K562 (cell line): ENCODE measurements around the gene SIRT5. TPM values are rescaled to one million over a fixed set of nuclear protein-coding genes. Genes with fewer than 3 reads are reported as not detected.

Experiments
- CCNT2 ChIP-seq: IDR thresholded peaks from 2 replicates; pipeline ENCODE4 v1.6.1; 2011; ENCODE audit warnings: borderline replicate concordance, low read depth, mild to moderate bottlenecking, moderate library complexity, mixed read lengths, low read length; ENCODE audit not compliant: insufficient read length; ENCODE audit errors: extremely low read depth
- JUND ChIP-seq, 2 experiments: IDR thresholded peaks; 2 replicates in 1 of 2; 3 replicates in 1 of 2; pipeline ENCODE4 v1.6.1; 2011; ENCODE audit warnings: borderline replicate concordance in 2 of 2, low read depth in 2 of 2, low read length in 2 of 2, improper control_type of control experiment in 1 of 2, missing biosample characterization in 1 of 2, missing genetic modification characterization in 1 of 2, missing genetic modification reagents in 1 of 2
- NKRF ChIP-seq: fragments of 450-650 bp; IDR thresholded peaks from 2 replicates; pipeline ENCODE4 v1.6.1; 2016; ENCODE audit warnings: borderline replicate concordance
- ZBTB2 ChIP-seq: fragments of 450-650 bp; IDR thresholded peaks from 2 replicates; pipeline ENCODE4 v1.6.1; 2016; ENCODE audit warnings: antibody characterized with exemption
- polyA plus RNA-seq, 8 experiments: library from polyadenylated mRNA; depleted of rRNA in 4 of 8; stranded (reverse) in 5 of 8; unstranded in 3 of 8; fragments of >200 nt; fragmentation: Nextera tagmentation in 2 of 8; fragmentation: Illumina TruSeq in 1 of 8; extraction: Ambion mirVana in 2 of 8; extraction: Trizol in 1 of 8; gene quantifications; 2 replicates each; pipeline versions ENCODE4 v1.2.1 to v1.2.3, GENCODE V29; 2011 to 2014; ENCODE audit warnings: inconsistent platforms in 1 of 8, missing spikeins in 1 of 8
- total RNA-seq, 7 experiments: library from RNA; depleted of rRNA in 6 of 7; stranded (reverse); fragments of >200 nt in 6 of 7; fragmentation: Illumina TruSeq in 2 of 7; extraction: Trizol in 2 of 7; gene quantifications; 2 replicates each; pipeline versions ENCODE4 v1.2.1 to v1.2.3, GENCODE V29; 2011 to 2021; ENCODE audit warnings: low replicate concordance in 1 of 7
- TF ChIP-seq, protein P1 (sequence below): fragments of 200-800 bp; sonication (Bioruptor generic); IDR thresholded peaks from 2 replicates; pipeline ENCODE4 v1.6.1; 2017; ENCODE audit warnings: missing genetic modification characterization, missing compliant biosample characterization
- TF ChIP-seq, protein P2 (sequence below): IDR thresholded peaks from 3 replicates; pipeline ENCODE4 v1.6.1; 2011; ENCODE audit warnings: borderline replicate concordance, mild to moderate bottlenecking, moderate library complexity; ENCODE audit not compliant: insufficient read length; ENCODE audit errors: extremely low read depth

SIRT5 gene
- total and polyA plus RNA-seq, 9 of the 15 experiments (the other 6 are each of a cell fraction or from before 2014, with no cell fraction given): 2.1 to 15.7 (median 11.4) TPM

GRCh38 chr6:13574149-13574570, 241 bp upstream of the SIRT5 start (continued):
- TF ChIP-seq, protein P1, sequence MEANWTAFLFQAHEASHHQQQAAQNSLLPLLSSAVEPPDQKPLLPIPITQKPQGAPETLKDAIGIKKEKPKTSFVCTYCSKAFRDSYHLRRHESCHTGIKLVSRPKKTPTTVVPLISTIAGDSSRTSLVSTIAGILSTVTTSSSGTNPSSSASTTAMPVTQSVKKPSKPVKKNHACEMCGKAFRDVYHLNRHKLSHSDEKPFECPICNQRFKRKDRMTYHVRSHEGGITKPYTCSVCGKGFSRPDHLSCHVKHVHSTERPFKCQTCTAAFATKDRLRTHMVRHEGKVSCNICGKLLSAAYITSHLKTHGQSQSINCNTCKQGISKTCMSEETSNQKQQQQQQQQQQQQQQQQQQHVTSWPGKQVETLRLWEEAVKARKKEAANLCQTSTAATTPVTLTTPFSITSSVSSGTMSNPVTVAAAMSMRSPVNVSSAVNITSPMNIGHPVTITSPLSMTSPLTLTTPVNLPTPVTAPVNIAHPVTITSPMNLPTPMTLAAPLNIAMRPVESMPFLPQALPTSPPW (CRISPR knock-in tag): peak; percentile 77
- TF ChIP-seq JUND (IDR thresholded peaks at IDR 0.05; ENCODE audit: borderline replicate concordance, low read depth, low read length): peak; percentile 28; the same call in 1 of the 2 replicates
- no peak; the same call in 2 of the 3 replicates for TF ChIP-seq JUND (tag; IDR thresholded peaks at IDR 0.05; ENCODE audit: borderline replicate concordance, low read depth, low read length)
- TF ChIP-seq, protein P2, sequence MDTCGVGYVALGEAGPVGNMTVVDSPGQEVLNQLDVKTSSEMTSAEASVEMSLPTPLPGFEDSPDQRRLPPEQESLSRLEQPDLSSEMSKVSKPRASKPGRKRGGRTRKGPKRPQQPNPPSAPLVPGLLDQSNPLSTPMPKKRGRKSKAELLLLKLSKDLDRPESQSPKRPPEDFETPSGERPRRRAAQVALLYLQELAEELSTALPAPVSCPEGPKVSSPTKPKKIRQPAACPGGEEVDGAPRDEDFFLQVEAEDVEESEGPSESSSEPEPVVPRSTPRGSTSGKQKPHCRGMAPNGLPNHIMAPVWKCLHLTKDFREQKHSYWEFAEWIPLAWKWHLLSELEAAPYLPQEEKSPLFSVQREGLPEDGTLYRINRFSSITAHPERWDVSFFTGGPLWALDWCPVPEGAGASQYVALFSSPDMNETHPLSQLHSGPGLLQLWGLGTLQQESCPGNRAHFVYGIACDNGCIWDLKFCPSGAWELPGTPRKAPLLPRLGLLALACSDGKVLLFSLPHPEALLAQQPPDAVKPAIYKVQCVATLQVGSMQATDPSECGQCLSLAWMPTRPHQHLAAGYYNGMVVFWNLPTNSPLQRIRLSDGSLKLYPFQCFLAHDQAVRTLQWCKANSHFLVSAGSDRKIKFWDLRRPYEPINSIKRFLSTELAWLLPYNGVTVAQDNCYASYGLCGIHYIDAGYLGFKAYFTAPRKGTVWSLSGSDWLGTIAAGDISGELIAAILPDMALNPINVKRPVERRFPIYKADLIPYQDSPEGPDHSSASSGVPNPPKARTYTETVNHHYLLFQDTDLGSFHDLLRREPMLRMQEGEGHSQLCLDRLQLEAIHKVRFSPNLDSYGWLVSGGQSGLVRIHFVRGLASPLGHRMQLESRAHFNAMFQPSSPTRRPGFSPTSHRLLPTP: no peak
- no peak for TF ChIP-seq NKRF
- peak; percentile 92 for TF ChIP-seq ZBTB2
- TF ChIP-seq CCNT2: peak; percentile 74
